HL-60 (cell line): ENCODE measurements around the gene RAP1GAP2.

Experiments
- DNase-seq, 2 experiments: peaks; one replicate each; pipeline ENCODE4 v3.0.0-alpha.2; 2010 to 2020; ENCODE audit warnings: low read depth in 1 of 2, low spot score in 1 of 2
- H3K27ac ChIP-seq: fragments of 250-450 bp; sonication (Bioruptor Pico); replicated peaks from 2 replicates; pipeline ENCODE4 v1.5.1; 2020; ENCODE audit warnings: mild to moderate bottlenecking, moderate library complexity
- H3K27me3 ChIP-seq: fragments of 250-450 bp; sonication (Bioruptor Pico); 2 replicates; pipeline ENCODE4 v1.5.1; 2021; ENCODE audit warnings: mild to moderate bottlenecking, moderate library complexity; ENCODE audit not compliant: insufficient read depth, poor library complexity, severe bottlenecking
- H3K4me3 ChIP-seq: replicated peaks from 2 replicates; pipeline ENCODE4 v1.5.1; 2011; ENCODE audit warnings: mild to moderate bottlenecking, control low read depth, low read length; ENCODE audit not compliant: insufficient read depth
- GABPA ChIP-seq: IDR thresholded peaks from 2 replicates; pipeline ENCODE4 v1.6.1; 2012; ENCODE audit warnings: low read depth
- POLR2AphosphoS5 ChIP-seq: IDR thresholded peaks from 2 replicates; pipeline ENCODE4 v1.6.1; 2012; ENCODE audit warnings: low read depth
- REST ChIP-seq: IDR thresholded peaks from 2 replicates; pipeline ENCODE4 v1.6.1; 2012; ENCODE audit warnings: low read depth; ENCODE audit not compliant: insufficient replicate concordance
- SPI1 ChIP-seq: IDR thresholded peaks from 2 replicates; pipeline ENCODE4 v1.6.1; 2012; ENCODE audit warnings: low read depth, mild to moderate bottlenecking, borderline replicate concordance
- TF ChIP-seq, protein P1 (sequence below): IDR thresholded peaks from one replicate; pipeline ENCODE4 v1.5.1; 2011; ENCODE audit warnings: low read length, control low read depth, inconsistent platforms; ENCODE audit not compliant: insufficient read depth

RAP1GAP2 gene

DNA sequence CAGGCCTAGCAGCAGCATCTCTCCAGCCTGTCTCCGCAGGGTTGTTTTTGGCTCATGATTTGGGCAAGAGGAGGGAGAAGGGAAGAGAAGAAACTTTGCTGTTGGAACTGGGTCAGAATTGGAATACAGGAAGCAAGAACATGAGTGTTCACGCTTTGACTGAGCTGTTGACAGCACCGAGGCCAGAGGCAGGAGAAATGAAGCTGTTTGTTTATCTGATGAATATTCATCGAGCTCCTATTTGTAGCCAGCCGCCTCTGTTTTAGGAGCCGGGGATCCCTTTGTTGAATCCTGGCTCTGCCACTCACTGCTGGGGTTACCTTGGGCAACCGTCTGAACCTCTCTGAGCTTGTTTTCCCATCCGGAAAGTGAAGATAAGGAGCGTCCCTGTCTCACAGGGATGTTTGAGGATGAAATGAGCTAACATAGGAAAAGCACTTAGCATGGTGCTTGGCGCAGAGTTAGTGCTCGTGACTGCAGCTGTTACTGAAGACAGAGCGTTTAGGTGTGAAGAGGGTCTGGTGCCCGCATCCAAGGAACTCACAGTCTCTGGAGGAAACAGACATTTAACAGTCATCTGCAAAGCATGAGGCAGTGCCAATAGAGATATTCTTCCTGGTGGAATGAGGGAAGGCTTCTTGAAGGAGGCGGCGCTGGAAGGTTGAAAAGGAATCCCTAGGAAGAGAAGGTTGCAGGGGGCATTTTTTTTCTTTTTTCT, 29.2 kb downstream of the RAP1GAP2 start:
- Histone ChIP-seq H3K27ac (no peak overlapping the region), H3K27me3 (no peaks in the 10 kb centered on the region), H3K4me3 (no peak overlapping the region)
- TF ChIP-seq GABPA, result no peak
- TF ChIP-seq REST, result no peak
- TF ChIP-seq SPI1, result no peak
- TF ChIP-seq, protein P1, sequence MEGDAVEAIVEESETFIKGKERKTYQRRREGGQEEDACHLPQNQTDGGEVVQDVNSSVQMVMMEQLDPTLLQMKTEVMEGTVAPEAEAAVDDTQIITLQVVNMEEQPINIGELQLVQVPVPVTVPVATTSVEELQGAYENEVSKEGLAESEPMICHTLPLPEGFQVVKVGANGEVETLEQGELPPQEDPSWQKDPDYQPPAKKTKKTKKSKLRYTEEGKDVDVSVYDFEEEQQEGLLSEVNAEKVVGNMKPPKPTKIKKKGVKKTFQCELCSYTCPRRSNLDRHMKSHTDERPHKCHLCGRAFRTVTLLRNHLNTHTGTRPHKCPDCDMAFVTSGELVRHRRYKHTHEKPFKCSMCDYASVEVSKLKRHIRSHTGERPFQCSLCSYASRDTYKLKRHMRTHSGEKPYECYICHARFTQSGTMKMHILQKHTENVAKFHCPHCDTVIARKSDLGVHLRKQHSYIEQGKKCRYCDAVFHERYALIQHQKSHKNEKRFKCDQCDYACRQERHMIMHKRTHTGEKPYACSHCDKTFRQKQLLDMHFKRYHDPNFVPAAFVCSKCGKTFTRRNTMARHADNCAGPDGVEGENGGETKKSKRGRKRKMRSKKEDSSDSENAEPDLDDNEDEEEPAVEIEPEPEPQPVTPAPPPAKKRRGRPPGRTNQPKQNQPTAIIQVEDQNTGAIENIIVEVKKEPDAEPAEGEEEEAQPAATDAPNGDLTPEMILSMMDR, result no peak
- no peak for TF ChIP-seq POLR2AphosphoS5
- DNase-seq, result no peak

GRCh38 chr17:2828397-2829038, 32.3 kb downstream of the RAP1GAP2 start:
- DNase-seq, result peak in 1 of 2 experiments; percentile 49
- TF ChIP-seq, protein P1, result peak; percentile 29
- TF ChIP-seq POLR2AphosphoS5, result no peak
- Histone ChIP-seq H3K27me3 (no peaks in the 10 kb centered on the region), H3K27ac (no peak overlapping the region), H3K4me3 (no peak overlapping the region)

GRCh38 chr17:2830678-2831077, 34.4 kb downstream of the RAP1GAP2 start:
- no peak for TF ChIP-seq REST
- TF ChIP-seq GABPA, result no peak
- no peak for TF ChIP-seq POLR2AphosphoS5
- no peak for TF ChIP-seq SPI1
- TF ChIP-seq, protein P1, result no peak
- Histone ChIP-seq H3K4me3 (no peak overlapping the region), H3K27ac (no peak overlapping the region), H3K27me3 (no peaks in the 10 kb centered on the region)
- DNase-seq, result no peak
